ENCODE measurements around the gene FARSA. TPM values are rescaled to one million over a fixed set of nuclear protein-coding genes. Genes with fewer than 3 reads are reported as not detected.
A peak's percentile ranks its signal among the peaks of the same experiment; 100 is the strongest.

FARSA gene
- total and polyA plus RNA-seq, 2 of the 13 experiments (the other 11 are each of a cell fraction or from before 2014, with no cell fraction given) = 25.9 to 72.0 TPM

DNA sequence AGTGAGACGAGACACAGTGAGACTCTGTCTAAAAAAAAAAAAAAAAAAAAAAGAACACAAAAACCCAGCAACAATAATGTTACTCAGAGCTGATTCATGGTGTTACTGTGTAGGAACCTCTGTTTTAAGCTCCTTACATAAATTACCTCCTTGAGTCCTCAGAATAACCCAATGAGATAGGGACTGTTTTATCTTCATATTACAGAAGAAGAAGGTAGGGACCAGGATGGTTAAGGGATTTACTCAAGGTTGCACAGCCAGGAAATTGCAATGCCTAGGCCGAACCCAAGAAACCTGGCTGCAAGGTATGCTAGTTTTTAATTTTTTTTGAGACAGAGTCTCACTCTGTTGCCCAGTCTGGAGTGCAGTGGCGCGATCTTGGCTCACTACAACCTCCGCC lies 34.4 kb upstream of the FARSA start:
- no peak overlapping the region for H3K4me2 ChIP-seq (ENCODE audit: low read depth, low read length)
- H3K27me3 ChIP-seq (ENCODE audit: control insufficient read depth in 1 of 2, insufficient read depth in 2 of 2, low read length in 2 of 2) = no peaks in the 10 kb centered on the region
- H3K9me3 ChIP-seq (ENCODE audit: low read length) = no peaks in the 10 kb centered on the region
- peak; percentile 65 for TF ChIP-seq ZNF768 (CRISPR knock-in tag; IDR thresholded peaks at IDR 0.05)
- no peak for TF ChIP-seq NPAS2 (CRISPR knock-in tag; IDR thresholded peaks at IDR 0.05; ENCODE audit: borderline replicate concordance)
- no peak for TF ChIP-seq ZNF563 (CRISPR knock-in tag; IDR thresholded peaks at IDR 0.05)
- 63% methylated on average over 5 of the region's 5 CpGs for WGBS (ENCODE audit: low lambda C conversion rate)
- H3K9ac ChIP-seq (ENCODE audit: insufficient read depth, low read depth, low read length) = no peak overlapping the region
- no peak overlapping the region for H3K4me3 ChIP-seq (replicated peaks in 1 of 3; ENCODE audit: insufficient read depth in 1 of 3, low read depth in 2 of 3, low read length in 3 of 3)
- no peaks in the 10 kb centered on the region for H4K20me1 ChIP-seq (ENCODE audit: insufficient read depth, low read length)
- H3K79me2 ChIP-seq (ENCODE audit: insufficient read depth, low read length) = no peaks in the 10 kb centered on the region
- FAIRE-seq (no peak), ATAC-seq (no peak), DNase-seq (ENCODE audit: low spot score) (no peak)
- in situ Hi-C loops (cut with HindIII; ENCODE audit: extremely low pct_ligation_motif_present, low pct_unique_long_range_greater_than_20kb) = no loop called here
- BruUV-seq (replicated peaks) = no TSS peak
- no peaks in the 10 kb centered on the region for H3K36me3 ChIP-seq (replicated peaks in 1 of 2; ENCODE audit: control insufficient read depth in 1 of 2, insufficient read depth in 2 of 2, low read length in 2 of 2)
- intact Hi-C loops (cut with micrococcal nuclease; ENCODE audit: unreplicated experiment) = no loop called here
- H2AFZ ChIP-seq (ENCODE audit: low read length) = no peak overlapping the region
- H3K4me1 ChIP-seq (ENCODE audit: insufficient read depth, low read length) = peaks cover 11% of the 10 kb centered on the region
- no peak overlapping the region for H3K27ac ChIP-seq (ENCODE audit: extremely low read length, insufficient read depth, low read length)
- ChIA-PET CTCF (ENCODE audit: low intra/inter-chr PET ratio, low total read pairs) (no interaction called here), POLR2A (no interaction called here)

DNA sequence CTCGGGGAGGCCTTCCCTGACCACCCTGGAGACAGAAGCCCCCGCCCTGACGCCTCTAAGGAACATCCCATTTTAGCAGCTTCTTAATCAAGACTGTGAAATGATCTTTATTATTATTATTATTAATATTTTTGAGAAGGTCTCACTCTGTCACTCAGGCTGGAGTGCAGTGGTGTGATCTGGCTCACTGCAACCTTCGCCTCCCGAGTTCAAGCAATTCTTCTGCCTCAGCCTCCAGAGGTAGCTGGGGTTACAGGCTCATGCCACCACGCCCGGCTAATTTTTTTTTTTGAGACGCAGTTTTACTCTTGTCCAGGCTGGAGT lies 32.3 kb upstream of the FARSA start:
- Histone ChIP-seq H3K9ac (ENCODE audit: insufficient read depth, low read depth, low read length) (peak overlapping the region; percentile 68; the same call in 1 of the 2 replicates), H2AFZ (ENCODE audit: low read length) (peak overlapping the region; percentile 56), H3K4me2 (ENCODE audit: low read depth, low read length) (peak overlapping the region; percentile 93), H3K79me2 (ENCODE audit: insufficient read depth, low read length) (no peaks in the 10 kb centered on the region), H3K9me3 (ENCODE audit: low read length) (no peaks in the 10 kb centered on the region), H3K27me3 (ENCODE audit: control insufficient read depth in 1 of 2, insufficient read depth in 2 of 2, low read length in 2 of 2) (0 out of 5 replicates have a peak, but pooled peaks cover 0 to 3% of the 10 kb centered on the region in 2 experiments), H3K4me3 (replicated peaks in 1 of 3; ENCODE audit: insufficient read depth in 1 of 3, low read depth in 2 of 3, low read length in 3 of 3) (peak overlapping the region in 2 of 3 experiments; percentile 32 to 66; a peak in 4 of 6 replicates), H3K27ac (ENCODE audit: extremely low read length, insufficient read depth, low read length) (peak overlapping the region; percentile 43), H4K20me1 (ENCODE audit: insufficient read depth, low read length) (no peaks in the 10 kb centered on the region), H3K4me1 (ENCODE audit: insufficient read depth, low read length) (peaks cover 11% of the 10 kb centered on the region), H3K36me3 (replicated peaks in 1 of 2; ENCODE audit: control insufficient read depth in 1 of 2, insufficient read depth in 2 of 2, low read length in 2 of 2) (no peaks in the 10 kb centered on the region)
- peak; percentile 30 for FAIRE-seq
- no TSS peak for BruUV-seq (replicated peaks)
- intact Hi-C loops (cut with micrococcal nuclease; ENCODE audit: unreplicated experiment) (loop anchor here (1.0 kb wide), 1 partner anchor 80 kb away; no protein-coding TSS in a partner anchor), in situ Hi-C loops (cut with HindIII; ENCODE audit: extremely low pct_ligation_motif_present, low pct_unique_long_range_greater_than_20kb) (no loop called here)
- TF ChIP-seq MAFG (CRISPR knock-in tag; IDR thresholded peaks at IDR 0.05) = no peak
- TF ChIP-seq ZNF816 (CRISPR knock-in tag; IDR thresholded peaks at IDR 0.05; ENCODE audit: borderline replicate concordance) = peak; percentile 69; the same call in 1 of the 2 replicates
- TF ChIP-seq ZFP82 (CRISPR knock-in tag; IDR thresholded peaks at IDR 0.05; ENCODE audit: borderline replicate concordance) = peak; percentile 63; the same call in 1 of the 2 replicates
- no peak for TF ChIP-seq MBD4 (IDR thresholded peaks at IDR 0.05; ENCODE audit: borderline replicate concordance, low read length)
- peak; percentile 62; the same call in 1 of the 2 replicates for TF ChIP-seq ZNF670 (CRISPR knock-in tag; IDR thresholded peaks at IDR 0.05; ENCODE audit: borderline replicate concordance)
- ChIA-PET CTCF (ENCODE audit: low intra/inter-chr PET ratio, low total read pairs) (interaction anchor here (0.7 to 2.0 kb wide), 6 partner anchors 12 to 269 kb away, joined by 3 to 18 read pairs (median 6); no protein-coding TSS in a partner anchor), POLR2A (interaction anchor here (0.9 to 1.3 kb wide), 15 partner anchors 8 to 184 kb away, joined by 3 to 8 read pairs (median 4); partner anchors contain the start of genes FARSA, IER2, RAD23A and STX10)
- 40% methylated on average over 8 of the region's 8 CpGs for WGBS (ENCODE audit: low lambda C conversion rate)
- no peak for ATAC-seq
- DNase-seq (ENCODE audit: low spot score) = no peak

Measured in HepG2 (cell line).